Subcutaneous abdominal adipose tissue (tissue), 5 donors: ENCODE data around the gene DNAJA4.

Experiments
- H3K27ac ChIP-seq: one replicate; pipeline ENCODE4 v1.7.0; 2013; ENCODE audit warnings: low read depth, mild to moderate bottlenecking, inconsistent platforms, low read length, moderate library complexity
- H3K27me3 ChIP-seq, 5 donors: one replicate each; pipeline ENCODE4 v1.7.0; 2013; ENCODE audit warnings: low read length in 5 of 5, inconsistent platforms in 1 of 5; ENCODE audit not compliant: control insufficient read depth in 5 of 5, insufficient read depth in 4 of 5
- H3K36me3 ChIP-seq, 5 donors: one replicate each; pipeline ENCODE4 v1.7.0; 2013; ENCODE audit warnings: low read length in 5 of 5; ENCODE audit not compliant: control insufficient read depth in 5 of 5, insufficient read depth in 5 of 5
- H3K4me1 ChIP-seq, 5 donors: one replicate each; pipeline ENCODE4 v1.7.0; 2013; ENCODE audit warnings: low read length in 5 of 5, mild to moderate bottlenecking in 3 of 5, moderate library complexity in 1 of 5; ENCODE audit not compliant: control insufficient read depth in 5 of 5, insufficient read depth in 5 of 5
- H3K4me3 ChIP-seq, 5 donors: one replicate each; pipeline ENCODE4 v1.7.0; 2013; ENCODE audit warnings: low read length in 5 of 5, low read depth in 1 of 5
- H3K9ac ChIP-seq, 5 donors: one replicate each; pipeline ENCODE4 v1.7.0; 2013; ENCODE audit warnings: low read length in 5 of 5, mild to moderate bottlenecking in 4 of 5, moderate library complexity in 3 of 5
- H3K9me3 ChIP-seq, 5 donors: one replicate each; pipeline ENCODE4 v1.7.0; 2013; ENCODE audit warnings: low read length in 5 of 5; ENCODE audit not compliant: control insufficient read depth in 5 of 5
- donor health status: healthy.
- donor health status: healthy.
- donor health status: healthy.
- donor health status: healthy.
- donor health status: healthy.

DNAJA4 gene

GRCh38 chr15:78292219-78292618 lies 27.9 kb downstream of the DNAJA4 start:
- Histone ChIP-seq H3K36me3 (peaks cover 30 to 65% (median 55%) of the 10 kb centered on the region in 5 donors), H3K4me3 (no peak overlapping the region), H3K9ac (peak overlapping the region in 1 of 5 donors; percentile 30), H3K27ac (no peak overlapping the region), H3K27me3 (no peaks in the 10 kb centered on the region), H3K4me1 (no peaks in the 10 kb centered on the region), H3K9me3 (no peaks in the 10 kb centered on the region)

GRCh38 chr15:78299101-78299930 lies 35.0 kb downstream of the DNAJA4 start, which contains the start of gene SKIC8:
Gene SKIC8, minus strand, starts transcription at chr15:78299609. Its CDS starts 3,923 bp downstream, at chr15:78295686.
- Histone ChIP-seq H3K27ac (peak within 1 kb of the TSS; percentile 90), H3K9ac (peak within 1 kb of the TSS; percentile 69 to 97 (median 93)), H3K36me3 (peaks cover 0 to 9% (median 6%) of the 10 kb centered on the region in 5 donors), H3K9me3 (no peaks in the 10 kb centered on the region), H3K4me1 (peaks cover 2 to 30% (median 25%) of the 10 kb centered on the region in 5 donors), H3K4me3 (peak within 1 kb of the TSS; percentile 82 to 99 (median 96)), H3K27me3 (peaks cover 0 to 7% (median 0%) of the 10 kb centered on the region in 5 donors)

- Histone ChIP-seq H3K27ac (no peak overlapping the region), H3K36me3 (no peaks in the 10 kb centered on the region), H3K9me3 (no peaks in the 10 kb centered on the region), H3K9ac (no peak overlapping the region), H3K4me3 (no peak overlapping the region), H3K27me3 (peaks cover 0 to 9% (median 0%) of the 10 kb centered on the region in 5 donors), H3K4me1 (peaks cover 2 to 41% (median 25%) of the 10 kb centered on the region in 5 donors)
Measured at GRCh38 chr15:78301326-78301725, 37.0 kb downstream of the DNAJA4 start.

- Histone ChIP-seq H3K27ac (no peak overlapping the region), H3K9ac (no peak overlapping the region), H3K9me3 (no peaks in the 10 kb centered on the region), H3K4me1 (peaks cover 2 to 45% (median 30%) of the 10 kb centered on the region in 5 donors), H3K4me3 (no peak overlapping the region), H3K27me3 (peaks cover 0 to 9% (median 0%) of the 10 kb centered on the region in 5 donors), H3K36me3 (no peaks in the 10 kb centered on the region)
Measured at GRCh38 chr15:78301828-78302227, 37.5 kb downstream of the DNAJA4 start.

- Histone ChIP-seq H3K27me3 (peaks cover 0 to 9% (median 0%) of the 10 kb centered on the region in 5 donors), H3K4me1 (peaks cover 2 to 52% (median 34%) of the 10 kb centered on the region in 5 donors), H3K9me3 (no peaks in the 10 kb centered on the region), H3K9ac (peak overlapping the region in 1 of 5 donors; percentile 42), H3K27ac (peak overlapping the region; percentile 39), H3K36me3 (no peaks in the 10 kb centered on the region), H3K4me3 (no peak overlapping the region)
Measured at GRCh38 chr15:78302579-78303312, 38.4 kb downstream of the DNAJA4 start.

GRCh38 chr15:78304216-78305066 lies 40.1 kb downstream of the DNAJA4 start:
- H3K9me3 ChIP-seq, result no peaks in the 10 kb centered on the region
- no peaks in the 10 kb centered on the region for H3K36me3 ChIP-seq
- no peak overlapping the region for H3K4me3 ChIP-seq
- peaks cover 0 to 13% (median 0%) of the 10 kb centered on the region in 5 donors for H3K27me3 ChIP-seq
- no peak overlapping the region for H3K9ac ChIP-seq
- H3K4me1 ChIP-seq, result peaks cover 0 to 42% (median 23%) of the 10 kb centered on the region in 5 donors
- H3K27ac ChIP-seq, result no peak overlapping the region

GRCh38 chr15:78306176-78306774 lies 41.9 kb downstream of the DNAJA4 start:
- no peak overlapping the region for H3K4me3 ChIP-seq
- peaks cover 0 to 13% (median 0%) of the 10 kb centered on the region in 5 donors for H3K27me3 ChIP-seq
- no peaks in the 10 kb centered on the region for H3K36me3 ChIP-seq
- no peaks in the 10 kb centered on the region for H3K9me3 ChIP-seq
- H3K9ac ChIP-seq, result peak overlapping the region in 2 of 5 donors; percentile 41 to 48
- H3K4me1 ChIP-seq, result peaks cover 0 to 34% (median 16%) of the 10 kb centered on the region in 5 donors
- peak overlapping the region; percentile 54 for H3K27ac ChIP-seq

- Histone ChIP-seq H3K27ac (no peak overlapping the region), H3K36me3 (no peaks in the 10 kb centered on the region), H3K4me3 (no peak overlapping the region), H3K4me1 (peaks cover 0 to 25% (median 16%) of the 10 kb centered on the region in 5 donors), H3K27me3 (peaks cover 0 to 10% (median 0%) of the 10 kb centered on the region in 5 donors), H3K9ac (peak overlapping the region in 1 of 5 donors; percentile 19), H3K9me3 (no peaks in the 10 kb centered on the region)
Measured at GRCh38 chr15:78307976-78308375, 43.6 kb downstream of the DNAJA4 start.

- Histone ChIP-seq H3K36me3 (no peaks in the 10 kb centered on the region), H3K9me3 (no peaks in the 10 kb centered on the region), H3K27me3 (peaks cover 0 to 9% (median 2%) of the 10 kb centered on the region in 5 donors), H3K27ac (no peak overlapping the region), H3K4me1 (peaks cover 0 to 22% (median 16%) of the 10 kb centered on the region in 5 donors), H3K4me3 (no peak overlapping the region), H3K9ac (peak overlapping the region in 2 of 5 donors; percentile 12 to 19)
Measured at GRCh38 chr15:78308422-78309032, 44.2 kb downstream of the DNAJA4 start.
